ENCODE data around the gene DPYSL5.
A peak's percentile ranks its signal among the peaks of the same experiment; 100 is the strongest.

DPYSL5 gene

GRCh38 chr2:26807788-26808460 lies 40.0 kb upstream of the DPYSL5 start:
- Histone ChIP-seq H3K79me2 (ENCODE audit: low read length) (no peaks in the 10 kb centered on the region), H3K27ac (ENCODE audit: low read length) (no peak overlapping the region), H3K36me3 (replicated peaks; ENCODE audit: low read depth, low read length) (no peaks in the 10 kb centered on the region), H3K27me3 (ENCODE audit: low read depth, low read length) (no peaks in the 10 kb centered on the region), H4K20me1 (ENCODE audit: insufficient read depth, low read length) (no peaks in the 10 kb centered on the region), H3K9me3 (ENCODE audit: insufficient read depth, low read length) (no peaks in the 10 kb centered on the region), H3K4me3 (ENCODE audit: low read length) (no peak overlapping the region), H3K4me1 (ENCODE audit: low read length) (peaks cover 8% of the 10 kb centered on the region), H2AFZ (ENCODE audit: low read depth, low read length) (no peak overlapping the region), H3K9ac (ENCODE audit: low read length) (no peak overlapping the region), H3K4me2 (ENCODE audit: low read length) (no peak overlapping the region)
- TF ChIP-seq CTCF (IDR thresholded peaks at IDR 0.05; ENCODE audit: low read depth, low read length) (no peak), EZH2phosphoT487 (IDR thresholded peaks at IDR 0.05; ENCODE audit: low read depth) (no peak)

DNA sequence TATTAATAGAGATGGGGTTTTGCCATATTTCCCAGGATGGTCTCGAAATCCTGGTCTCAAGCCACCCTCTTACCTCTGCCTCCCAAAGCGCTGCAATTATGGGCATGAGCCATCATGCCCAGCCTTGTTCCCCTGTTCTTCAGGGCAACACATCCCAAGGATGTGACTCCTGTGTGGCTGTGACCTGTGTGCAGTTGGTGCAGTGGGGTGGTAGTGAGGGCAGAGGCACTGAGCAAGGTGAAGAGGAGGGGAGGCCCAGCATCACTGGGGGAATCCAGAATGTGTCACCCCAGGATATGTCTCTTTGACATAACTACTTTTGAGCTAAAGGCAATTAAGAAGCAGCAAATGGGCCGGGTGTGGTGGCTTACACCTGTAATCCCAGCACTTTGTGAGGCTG lies 38.7 kb upstream of the DPYSL5 start:
- no peaks in the 10 kb centered on the region for H3K79me2 ChIP-seq (ENCODE audit: low read length)
- H3K27me3 ChIP-seq (ENCODE audit: low read depth, low read length) = no peaks in the 10 kb centered on the region
- H3K36me3 ChIP-seq (replicated peaks; ENCODE audit: low read depth, low read length) = no peaks in the 10 kb centered on the region
- no peaks in the 10 kb centered on the region for H3K9me3 ChIP-seq (ENCODE audit: insufficient read depth, low read length)
- no peak overlapping the region for H2AFZ ChIP-seq (ENCODE audit: low read depth, low read length)
- TF ChIP-seq EZH2phosphoT487 (IDR thresholded peaks at IDR 0.05; ENCODE audit: low read depth) (no peak), CTCF (IDR thresholded peaks at IDR 0.05; ENCODE audit: low read depth, low read length) (no peak)
- no peak overlapping the region for H3K9ac ChIP-seq (ENCODE audit: low read length)
- H3K4me1 ChIP-seq (ENCODE audit: low read length) = peaks cover 8% of the 10 kb centered on the region
- H3K4me2 ChIP-seq (ENCODE audit: low read length) = no peak overlapping the region
- no peaks in the 10 kb centered on the region for H4K20me1 ChIP-seq (ENCODE audit: insufficient read depth, low read length)
- H3K4me3 ChIP-seq (ENCODE audit: low read length) = no peak overlapping the region
- no peak overlapping the region for H3K27ac ChIP-seq (ENCODE audit: low read length)

- H3K9ac ChIP-seq (ENCODE audit: low read length) = no peak overlapping the region
- no peaks in the 10 kb centered on the region for H3K36me3 ChIP-seq (replicated peaks; ENCODE audit: low read depth, low read length)
- H3K4me2 ChIP-seq (ENCODE audit: low read length) = 0 out of 2 replicates have a peak overlapping the region, but pooled peaks have one; percentile 10
- H3K27me3 ChIP-seq (ENCODE audit: low read depth, low read length) = no peaks in the 10 kb centered on the region
- no peak overlapping the region for H2AFZ ChIP-seq (ENCODE audit: low read depth, low read length)
- no peak overlapping the region for H3K4me3 ChIP-seq (ENCODE audit: low read length)
- peaks cover 8% of the 10 kb centered on the region for H3K4me1 ChIP-seq (ENCODE audit: low read length)
- no peaks in the 10 kb centered on the region for H4K20me1 ChIP-seq (ENCODE audit: insufficient read depth, low read length)
- TF ChIP-seq CTCF (IDR thresholded peaks at IDR 0.05; ENCODE audit: low read depth, low read length) (no peak), EZH2phosphoT487 (IDR thresholded peaks at IDR 0.05; ENCODE audit: low read depth) (no peak)
- no peaks in the 10 kb centered on the region for H3K79me2 ChIP-seq (ENCODE audit: low read length)
- no peak overlapping the region for H3K27ac ChIP-seq (ENCODE audit: low read length)
- no peaks in the 10 kb centered on the region for H3K9me3 ChIP-seq (ENCODE audit: insufficient read depth, low read length)
Measured at GRCh38 chr2:26809876-26810577, 37.9 kb upstream of the DPYSL5 start.

DNA sequence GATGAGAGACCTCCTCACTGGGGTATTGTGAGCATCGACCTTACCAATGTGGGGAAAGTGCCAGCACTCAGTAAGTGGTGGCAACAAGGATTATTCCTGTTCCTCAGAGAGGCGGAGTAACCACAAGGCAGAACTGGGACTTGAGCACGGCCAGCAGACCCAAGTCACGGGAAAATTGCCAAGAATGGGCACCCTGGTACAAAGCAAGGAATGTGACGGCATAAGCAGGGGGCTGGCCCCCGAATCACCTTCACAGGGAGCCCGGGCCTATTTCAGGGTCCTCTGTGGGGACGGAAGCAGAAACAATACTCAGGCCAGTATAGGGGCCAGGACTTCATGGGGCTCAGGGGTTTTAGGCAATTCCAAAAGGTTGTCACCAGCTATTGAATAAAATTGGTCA lies 36.7 kb upstream of the DPYSL5 start:
- H4K20me1 ChIP-seq (ENCODE audit: insufficient read depth, low read length) = no peaks in the 10 kb centered on the region
- no peak overlapping the region for H3K4me2 ChIP-seq (ENCODE audit: low read length)
- no peaks in the 10 kb centered on the region for H3K79me2 ChIP-seq (ENCODE audit: low read length)
- no peak overlapping the region for H3K9ac ChIP-seq (ENCODE audit: low read length)
- no peaks in the 10 kb centered on the region for H3K9me3 ChIP-seq (ENCODE audit: insufficient read depth, low read length)
- H3K4me3 ChIP-seq (ENCODE audit: low read length) = no peak overlapping the region
- TF ChIP-seq CTCF (IDR thresholded peaks at IDR 0.05; ENCODE audit: low read depth, low read length) (no peak), EZH2phosphoT487 (IDR thresholded peaks at IDR 0.05; ENCODE audit: low read depth) (no peak)
- H2AFZ ChIP-seq (ENCODE audit: low read depth, low read length) = no peak overlapping the region
- H3K27ac ChIP-seq (ENCODE audit: low read length) = no peak overlapping the region
- H3K4me1 ChIP-seq (ENCODE audit: low read length) = peaks cover 8% of the 10 kb centered on the region
- no peaks in the 10 kb centered on the region for H3K36me3 ChIP-seq (replicated peaks; ENCODE audit: low read depth, low read length)
- no peaks in the 10 kb centered on the region for H3K27me3 ChIP-seq (ENCODE audit: low read depth, low read length)
